Esophagus muscularis mucosa (tissue), 4 donors: ENCODE measurements around the gene TRMT10A.

ENCODE experiments used
- EP300 ChIP-seq: sonication (generic); formaldehyde crosslinking; IDR thresholded peaks from one replicate; pipeline ENCODE4 v1.6.1; 2017; ENCODE audit warnings: antibody characterized with exemption
- POLR2A ChIP-seq: fragments of 450-650 bp; IDR thresholded peaks from one replicate; pipeline ENCODE4 v1.6.1; 2017; ENCODE audit warnings: antibody characterized with exemption, moderate library complexity, mild to moderate bottlenecking, low read depth
- POLR2AphosphoS5 ChIP-seq, 2 donors: sonication (generic); formaldehyde crosslinking; IDR thresholded peaks; one replicate each; pipeline ENCODE4 v1.6.1; 2017; ENCODE audit warnings: antibody characterized with exemption in 2 of 2
- TF ChIP-seq, protein P1 (sequence below), 3 experiments: fragments of 200-600 bp in 2 of 3; fragments of 450-650 bp in 1 of 3; sonication (generic) in 2 of 3; IDR thresholded peaks; one replicate each; pipeline ENCODE4 v1.5.1; 2017 to 2019; ENCODE audit warnings: antibody characterized with exemption in 3 of 3, mild to moderate bottlenecking in 2 of 3, moderate library complexity in 1 of 3

GRCh38 chr4:99571883-99572282 is 8.0 kb upstream of the TRMT10A start:
- TF ChIP-seq POLR2AphosphoS5 (IDR thresholded peaks at IDR 0.05) (no peak), POLR2A (no peak), EP300 (no peak)
- TF ChIP-seq, protein P1, sequence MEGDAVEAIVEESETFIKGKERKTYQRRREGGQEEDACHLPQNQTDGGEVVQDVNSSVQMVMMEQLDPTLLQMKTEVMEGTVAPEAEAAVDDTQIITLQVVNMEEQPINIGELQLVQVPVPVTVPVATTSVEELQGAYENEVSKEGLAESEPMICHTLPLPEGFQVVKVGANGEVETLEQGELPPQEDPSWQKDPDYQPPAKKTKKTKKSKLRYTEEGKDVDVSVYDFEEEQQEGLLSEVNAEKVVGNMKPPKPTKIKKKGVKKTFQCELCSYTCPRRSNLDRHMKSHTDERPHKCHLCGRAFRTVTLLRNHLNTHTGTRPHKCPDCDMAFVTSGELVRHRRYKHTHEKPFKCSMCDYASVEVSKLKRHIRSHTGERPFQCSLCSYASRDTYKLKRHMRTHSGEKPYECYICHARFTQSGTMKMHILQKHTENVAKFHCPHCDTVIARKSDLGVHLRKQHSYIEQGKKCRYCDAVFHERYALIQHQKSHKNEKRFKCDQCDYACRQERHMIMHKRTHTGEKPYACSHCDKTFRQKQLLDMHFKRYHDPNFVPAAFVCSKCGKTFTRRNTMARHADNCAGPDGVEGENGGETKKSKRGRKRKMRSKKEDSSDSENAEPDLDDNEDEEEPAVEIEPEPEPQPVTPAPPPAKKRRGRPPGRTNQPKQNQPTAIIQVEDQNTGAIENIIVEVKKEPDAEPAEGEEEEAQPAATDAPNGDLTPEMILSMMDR (IDR thresholded peaks at IDR 0.05): no peak
